ENCODE measurements around the gene VPS41. TPM values are rescaled to one million over a fixed set of nuclear protein-coding genes. Genes with fewer than 3 reads are reported as not detected.
A peak's percentile ranks its signal among the peaks of the same experiment; 100 is the strongest.

VPS41 gene
- total RNA-seq, 6 experiments from 2014 or later: 21.6 to 43.5 (median 26.8) TPM

- DNase-seq (peak; percentile 74 to 80 (median 74)), ATAC-seq (peak; percentile 98)
- WGBS (ENCODE audit: insufficient coverage, low coverage, low lambda C conversion rate, missing lambda C conversion rate): 47% methylated on average over 7 of the region's 7 CpGs
- Histone ChIP-seq H3K36me3 (no peaks in the 10 kb centered on the region), H3K27me3 (no peaks in the 10 kb centered on the region), H3K4me1 (peaks cover 0 to 6% (median 0%) of the 10 kb centered on the region in 4 donors), H3K27ac (peak overlapping the region; percentile 31 to 77 (median 52)), H3K4me3 (no peak overlapping the region), H3K9me3 (no peaks in the 10 kb centered on the region)
- intact Hi-C loops (cut with DNase I): no loop called here
- TF ChIP-seq POLR2A (IDR thresholded peaks at IDR 0.05) (peak; percentile 61), CTCF (IDR thresholded peaks at IDR 0.05) (no peak)
Measured at GRCh38 chr7:38863601-38864291, 45.2 kb downstream of the VPS41 start.

GRCh38 chr7:38862666-38863065 is 46.3 kb downstream of the VPS41 start:
- Histone ChIP-seq H3K27ac (no peak overlapping the region), H3K27me3 (no peaks in the 10 kb centered on the region), H3K36me3 (no peaks in the 10 kb centered on the region), H3K4me3 (no peak overlapping the region), H3K9me3 (no peaks in the 10 kb centered on the region), H3K4me1 (peaks cover 0 to 6% (median 0%) of the 10 kb centered on the region in 4 donors)
- ATAC-seq: no peak
- intact Hi-C loops (cut with DNase I): no loop called here
- no peak for DNase-seq
- TF ChIP-seq CTCF (IDR thresholded peaks at IDR 0.05) (no peak), POLR2A (IDR thresholded peaks at IDR 0.05) (no peak)
- 95% methylated on average over 3 of the region's 3 CpGs for WGBS (ENCODE audit: insufficient coverage, low coverage, low lambda C conversion rate, missing lambda C conversion rate)

- H3K4me1 ChIP-seq: peaks cover 0 to 6% (median 0%) of the 10 kb centered on the region in 4 donors
Measured at GRCh38 chr7:38858259-38858884, 50.6 kb downstream of the VPS41 start.

GRCh38 chr7:38855867-38856266 is 53.1 kb downstream of the VPS41 start:
- no peak for ATAC-seq
- 92% methylated on average over 2 of the region's 2 CpGs for WGBS (ENCODE audit: insufficient coverage, low coverage, low lambda C conversion rate, missing lambda C conversion rate)

More at GRCh38 chr7:38858259-38858884, 50.6 kb downstream of the VPS41 start:
- ATAC-seq (peak in 1 of 4 donors; percentile 29), DNase-seq (no peak)
- Histone ChIP-seq H3K4me3 (no peak overlapping the region), H3K36me3 (no peaks in the 10 kb centered on the region), H3K27ac (no peak overlapping the region), H3K27me3 (no peaks in the 10 kb centered on the region), H3K9me3 (no peaks in the 10 kb centered on the region)
- intact Hi-C loops (cut with DNase I): no loop called here
- no peak for TF ChIP-seq CTCF (IDR thresholded peaks at IDR 0.05)
- TF ChIP-seq POLR2A (IDR thresholded peaks at IDR 0.05): no peak
- 92% methylated on average over 5 of the region's 5 CpGs for WGBS (ENCODE audit: insufficient coverage, low coverage, low lambda C conversion rate, missing lambda C conversion rate)

More at GRCh38 chr7:38855867-38856266, 53.1 kb downstream of the VPS41 start:
- H3K27me3 ChIP-seq: no peaks in the 10 kb centered on the region
- no peaks in the 10 kb centered on the region for H3K9me3 ChIP-seq
- no peaks in the 10 kb centered on the region for H3K4me1 ChIP-seq
- no peak for DNase-seq
- intact Hi-C loops (cut with DNase I): no loop called here
- H3K4me3 ChIP-seq: no peak overlapping the region
- no peaks in the 10 kb centered on the region for H3K36me3 ChIP-seq
- TF ChIP-seq CTCF (IDR thresholded peaks at IDR 0.05) (no peak), POLR2A (IDR thresholded peaks at IDR 0.05) (no peak)
- no peak overlapping the region for H3K27ac ChIP-seq
